ENCODE results near the gene MEIKIN. TPM values are rescaled to one million over a fixed set of nuclear protein-coding genes. Genes with fewer than 3 reads are reported as not detected.

Gene MEIKIN
- total RNA-seq, 1 donor from 2014 or later, result not detected

GRCh38 chr5:131974956-131975726, 29.7 kb upstream of the MEIKIN start:
- DNase-seq (ENCODE audit: low spot score), result no peak
- intact Hi-C loops (cut with DNase I), result no loop called here
- ATAC-seq, result no peak

- intact Hi-C loops (cut with DNase I), result no loop called here
- no peak for ATAC-seq
- no peak for DNase-seq (ENCODE audit: low spot score)
These were observed 29.1 kb upstream of the MEIKIN start for GRCh38 chr5:131974622-131974955.

GRCh38 chr5:131974016-131974415, 28.6 kb upstream of the MEIKIN start:
- intact Hi-C loops (cut with DNase I), result no loop called here
- ATAC-seq, result no peak
- no peak for DNase-seq (ENCODE audit: low spot score)

GRCh38 chr5:131973089-131973712, 27.7 kb upstream of the MEIKIN start:
- intact Hi-C loops (cut with DNase I), result no loop called here
- DNase-seq (ENCODE audit: low spot score), result no peak
- no peak for ATAC-seq

- no peak for ATAC-seq
- no peak for DNase-seq (ENCODE audit: low spot score)
- intact Hi-C loops (cut with DNase I), result no loop called here
These were observed 23.0 kb upstream of the MEIKIN start for GRCh38 chr5:131968396-131968954.

- DNase-seq (ENCODE audit: low spot score) (no peak), ATAC-seq (no peak)
- intact Hi-C loops (cut with DNase I), result no loop called here
These were observed 21.1 kb upstream of the MEIKIN start for GRCh38 chr5:131966551-131966950.

- intact Hi-C loops (cut with DNase I), result no loop called here
- DNase-seq (ENCODE audit: low spot score) (no peak), ATAC-seq (no peak)
These were observed 20.5 kb upstream of the MEIKIN start for GRCh38 chr5:131965826-131966415.

GRCh38 chr5:131959906-131960305, 14.4 kb upstream of the MEIKIN start:
- ATAC-seq (no peak), DNase-seq (ENCODE audit: low spot score) (no peak)
- intact Hi-C loops (cut with DNase I), result no loop called here

GRCh38 chr5:131959136-131959535, 13.7 kb upstream of the MEIKIN start:
- no peak for DNase-seq (ENCODE audit: low spot score)
- no peak for ATAC-seq
- intact Hi-C loops (cut with DNase I), result no loop called here

- no peak for DNase-seq (ENCODE audit: low spot score)
- intact Hi-C loops (cut with DNase I), result no loop called here
- ATAC-seq, result no peak
These were observed 12.4 kb upstream of the MEIKIN start for GRCh38 chr5:131957721-131958441.

- ATAC-seq (no peak), DNase-seq (ENCODE audit: low spot score) (no peak)
- intact Hi-C loops (cut with DNase I), result no loop called here
These were observed 8.5 kb upstream of the MEIKIN start for GRCh38 chr5:131953969-131954368.

- no peak for ATAC-seq
- intact Hi-C loops (cut with DNase I), result no loop called here
- DNase-seq (ENCODE audit: low spot score), result no peak
These were observed 6.9 kb upstream of the MEIKIN start for GRCh38 chr5:131952301-131952857.

GRCh38 chr5:131950706-131951105, 5.2 kb upstream of the MEIKIN start:
- DNase-seq (ENCODE audit: low spot score) (no peak), ATAC-seq (no peak)
- intact Hi-C loops (cut with DNase I), result no loop called here

- DNase-seq (ENCODE audit: low spot score), result no peak
- intact Hi-C loops (cut with DNase I), result no loop called here
- ATAC-seq, result no peak
These were observed 2.0 kb upstream of the MEIKIN start for GRCh38 chr5:131947445-131947844.

GRCh38 chr5:131944702-131945550, 537 bp downstream of the MEIKIN start:
- ATAC-seq (no peak), DNase-seq (ENCODE audit: low spot score) (no peak)
- intact Hi-C loops (cut with DNase I), result no loop called here

- intact Hi-C loops (cut with DNase I), result no loop called here
- no peak for DNase-seq (ENCODE audit: low spot score)
- ATAC-seq, result no peak
These were observed 1.5 kb downstream of the MEIKIN start for GRCh38 chr5:131943916-131944315.

- ATAC-seq (no peak), DNase-seq (ENCODE audit: low spot score) (no peak)
- intact Hi-C loops (cut with DNase I), result no loop called here
These were observed 3.4 kb downstream of the MEIKIN start for GRCh38 chr5:131942016-131942415.

GRCh38 chr5:131939690-131940345, 5.6 kb downstream of the MEIKIN start:
- intact Hi-C loops (cut with DNase I), result no loop called here
- DNase-seq (ENCODE audit: low spot score) (no peak), ATAC-seq (no peak)

Measured in sciatic nerve (tissue), 2 donors.